GM18951 (cell line): Measurements from ENCODE around the gene SLC35A4.

Experiments
- POLR2A ChIP-seq: IDR thresholded peaks from 4 replicates; pipeline ENCODE4 v1.6.1; 2011; ENCODE audit warnings: mild to moderate bottlenecking; ENCODE audit not compliant: insufficient read length, insufficient read depth; ENCODE audit errors: extremely low read depth
- in situ Hi-C: fragments of 300-500 bp; cut with MboI; formaldehyde crosslinking; loops from one replicate; pipeline ENCODE4 v1.12.0; 2022; ENCODE audit warnings: low sequenced_read_pairs, mixed read lengths, inconsistent platforms; ENCODE audit not compliant: unreplicated experiment

Gene SLC35A4

GRCh38 chr5:140550147-140551079, 14.2 kb upstream of the SLC35A4 start:
- in situ Hi-C loops, result no loop called here
- peak; percentile 23 for TF ChIP-seq POLR2A

- in situ Hi-C loops, result no loop called here
- TF ChIP-seq POLR2A, result no peak
Observed at GRCh38 chr5:140551872-140552271, 12.8 kb upstream of the SLC35A4 start.

DNA sequence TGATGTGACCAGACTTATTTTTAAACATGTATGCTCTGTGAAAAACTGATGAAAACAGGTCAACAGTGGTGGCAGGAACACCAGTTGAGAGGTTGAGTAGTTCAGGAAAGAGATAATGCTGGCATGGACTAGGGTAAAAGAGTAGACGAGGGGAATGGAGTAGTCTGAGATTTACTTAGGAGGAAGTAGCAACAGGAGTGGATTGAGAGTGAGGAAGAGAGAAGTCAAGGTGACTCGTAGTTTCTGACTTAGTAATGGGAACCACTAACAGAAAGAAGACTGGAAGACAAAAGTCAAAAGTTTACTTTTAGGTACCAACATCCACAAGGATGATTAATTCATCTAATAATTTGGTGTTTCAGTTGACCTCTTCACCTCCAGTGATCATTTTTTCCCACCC, 11.0 kb upstream of the SLC35A4 start:
- in situ Hi-C loops, result no loop called here
- no peak for TF ChIP-seq POLR2A

DNA sequence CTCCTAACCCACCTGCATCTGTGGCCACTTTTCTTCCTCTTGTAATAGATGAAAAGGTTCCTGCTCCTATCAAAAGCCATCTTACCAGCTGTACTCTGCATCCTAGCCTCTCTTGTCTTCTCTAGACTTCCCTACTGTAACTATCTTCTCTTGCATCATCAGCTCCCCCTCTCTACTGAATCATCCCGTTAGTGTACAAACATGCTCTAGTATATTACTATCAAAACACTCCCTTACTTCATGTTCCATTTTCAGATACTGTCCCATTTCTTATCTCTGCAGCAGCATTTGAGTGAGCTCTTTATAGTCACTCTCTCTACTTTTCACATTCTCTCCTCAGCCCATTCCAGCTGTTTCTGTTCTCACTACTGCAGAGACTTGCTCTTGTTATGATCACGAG, 10.2 kb upstream of the SLC35A4 start:
- no peak for TF ChIP-seq POLR2A
- in situ Hi-C loops, result no loop called here

- in situ Hi-C loops, result no loop called here
- no peak for TF ChIP-seq POLR2A
Observed at GRCh38 chr5:140555747-140556312, 8.8 kb upstream of the SLC35A4 start.

GRCh38 chr5:140556438-140556837, 8.2 kb upstream of the SLC35A4 start:
- TF ChIP-seq POLR2A, result no peak
- in situ Hi-C loops, result no loop called here

GRCh38 chr5:140557136-140557805, 7.4 kb upstream of the SLC35A4 start, which contains the start of gene SRA1:
Gene SRA1 (minus strand): TSS chr5:140557473. CDS start chr5:140557452, 21 bp downstream.
- peak; percentile 98 for TF ChIP-seq POLR2A
- in situ Hi-C loops, result no loop called here

DNA sequence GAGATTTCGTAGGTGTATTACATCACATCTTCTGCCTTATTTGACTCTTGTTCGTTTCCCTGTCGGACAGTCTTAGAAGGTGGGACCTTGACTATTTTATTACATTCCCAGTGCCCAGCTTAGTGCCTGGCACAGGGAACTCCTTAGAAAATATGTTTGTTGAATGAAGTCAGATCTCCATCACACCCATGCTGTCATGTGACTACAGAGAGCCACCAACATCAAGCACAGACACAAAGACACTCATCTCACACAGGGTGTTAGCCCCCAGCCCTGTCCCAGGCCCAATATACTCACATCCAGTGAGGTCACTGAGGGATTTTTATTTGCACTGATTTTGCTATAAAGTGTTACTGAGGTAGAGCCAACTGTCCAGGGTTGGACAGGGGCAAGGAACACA, 6.7 kb upstream of the SLC35A4 start:
- in situ Hi-C loops, result no loop called here

GRCh38 chr5:140558542-140558941, 6.1 kb upstream of the SLC35A4 start:
- no peak for TF ChIP-seq POLR2A

More for the DNA sequence above, 6.7 kb upstream of the SLC35A4 start:
- TF ChIP-seq POLR2A, result no peak

DNA sequence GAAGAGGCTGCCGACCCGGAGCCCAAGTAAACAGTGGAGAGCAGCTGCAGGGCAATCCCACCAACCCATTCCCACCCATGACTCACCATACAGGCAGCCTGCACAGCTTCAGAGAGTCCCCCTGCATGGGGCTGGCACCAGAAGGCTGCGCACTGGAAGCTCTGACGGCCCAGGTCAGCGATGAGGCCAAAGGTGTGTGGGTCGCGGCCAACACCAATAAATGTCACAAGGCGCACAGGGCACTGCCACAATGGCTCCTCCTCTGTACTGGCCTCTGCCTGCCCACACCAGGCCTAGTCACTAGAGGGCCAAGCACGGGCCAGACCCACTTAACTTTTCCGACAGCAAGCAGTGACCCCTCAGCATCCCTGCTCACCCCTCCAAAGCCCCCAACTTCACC, 4.4 kb upstream of the SLC35A4 start:
- TF ChIP-seq POLR2A, result no peak
- in situ Hi-C loops, result no loop called here

More at GRCh38 chr5:140558542-140558941, 6.1 kb upstream of the SLC35A4 start:
- in situ Hi-C loops, result no loop called here

DNA sequence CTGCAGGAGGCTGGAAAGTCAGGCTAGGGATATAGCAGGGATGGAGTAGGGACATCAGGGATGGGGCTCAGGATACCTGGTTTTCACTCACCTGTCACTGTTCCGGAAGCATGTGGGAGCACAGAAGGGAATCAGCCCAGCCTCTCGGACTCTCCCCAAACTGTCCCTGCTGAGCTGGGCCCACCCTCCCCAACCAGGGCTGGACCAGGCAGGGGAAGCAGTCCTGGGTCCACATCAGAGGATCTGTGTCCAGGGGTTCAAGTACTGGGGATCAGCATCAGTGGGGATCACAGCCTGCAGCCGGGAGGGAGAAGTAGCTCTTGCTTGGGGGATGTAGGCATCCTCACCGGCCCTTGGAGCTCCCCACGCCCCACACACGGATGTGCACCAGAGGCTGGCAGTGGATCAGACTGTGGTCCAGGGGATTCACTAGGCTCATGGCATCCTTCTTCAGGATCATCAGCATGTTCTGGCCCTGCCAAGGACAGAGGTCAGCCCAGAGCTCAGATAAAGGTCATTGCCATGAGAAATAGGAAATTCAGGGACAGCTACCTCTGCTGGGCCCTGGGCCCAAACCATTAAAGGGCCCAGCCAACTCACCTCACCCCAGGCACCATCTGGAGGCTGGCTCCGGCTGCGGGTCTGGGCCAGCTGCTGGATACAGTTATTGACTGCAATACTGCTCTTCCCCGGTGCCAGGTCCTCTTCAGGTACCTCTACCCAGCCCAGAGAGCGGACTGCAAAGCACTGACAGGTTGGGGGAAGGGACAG, 2.7 kb upstream of the SLC35A4 start:
- no peak for TF ChIP-seq POLR2A
- in situ Hi-C loops, result no loop called here

DNA sequence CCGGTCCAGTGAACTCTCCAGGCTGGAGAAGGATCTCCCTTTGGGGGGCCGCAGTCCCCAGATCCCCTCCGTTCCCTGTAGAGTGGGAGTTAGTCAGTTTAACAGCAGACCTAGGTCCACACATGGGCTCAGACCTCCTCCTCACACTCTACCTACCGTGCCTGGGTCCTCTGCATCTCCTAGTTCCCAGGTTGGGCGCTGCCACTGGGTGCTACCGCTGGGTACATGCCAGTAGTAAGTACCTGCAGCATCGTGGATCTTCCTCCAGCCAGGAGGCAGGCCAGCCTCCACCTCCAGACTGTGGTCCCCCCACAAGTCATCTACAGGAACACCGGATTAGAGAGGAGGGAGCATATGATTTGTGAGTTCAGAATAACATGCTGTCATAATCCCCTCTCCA, 1.0 kb upstream of the SLC35A4 start:
- in situ Hi-C loops, result no loop called here
- no peak for TF ChIP-seq POLR2A
